Lower leg skin (tissue), 3 donors: ENCODE results near the gene UNC5C.

Source experiments
- POLR2A ChIP-seq, 2 donors: fragments of 450-650 bp; IDR thresholded peaks; one replicate each; pipeline ENCODE4 v1.6.1; 2016 to 2017; ENCODE audit warnings: antibody characterized with exemption in 2 of 2, mild to moderate bottlenecking in 1 of 2, moderate library complexity in 1 of 2
- TF ChIP-seq, protein P1 (sequence below), 3 donors: fragments of 450-650 bp; IDR thresholded peaks; one replicate each; pipeline ENCODE4 v1.5.1; 2016; ENCODE audit warnings: antibody characterized with exemption in 3 of 3, mild to moderate bottlenecking in 3 of 3, moderate library complexity in 2 of 3

DNA sequence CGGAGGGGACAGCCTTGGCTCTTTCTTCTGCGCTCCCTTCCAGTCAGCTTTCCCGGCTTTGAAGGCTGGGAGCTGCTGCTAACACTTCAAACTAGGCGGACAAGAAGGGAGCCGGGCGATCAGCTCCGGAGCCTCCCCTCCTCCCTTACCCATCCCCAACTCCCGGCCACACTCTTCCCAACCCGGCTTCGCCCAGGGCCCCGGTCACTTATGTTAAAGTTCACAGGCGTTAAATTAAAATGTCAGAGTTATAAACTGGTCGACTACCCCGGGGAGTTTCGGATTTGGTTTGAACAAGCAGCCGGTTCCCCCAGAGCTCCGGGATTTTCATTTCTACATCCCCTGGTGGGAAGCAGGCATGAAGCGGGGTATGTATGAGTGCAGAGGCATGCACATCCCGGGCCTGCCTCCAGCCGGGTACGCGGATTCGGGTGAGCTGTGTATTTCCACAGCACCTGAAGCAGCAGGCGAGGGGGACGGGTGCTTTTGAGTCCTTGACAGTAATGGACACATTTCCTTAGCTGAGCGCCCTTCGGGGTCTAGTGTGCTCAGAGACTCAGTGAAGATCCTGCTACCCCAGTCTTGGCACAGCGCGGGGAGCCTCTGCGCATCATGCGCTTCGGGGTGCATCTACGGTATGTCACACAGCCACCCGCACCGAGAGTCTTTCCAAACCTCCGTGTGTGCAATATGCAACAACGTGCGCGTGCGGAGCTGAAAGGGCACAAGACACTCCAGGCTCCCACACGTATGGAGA is 880 bp downstream of the UNC5C start:
- TF ChIP-seq, protein P1, sequence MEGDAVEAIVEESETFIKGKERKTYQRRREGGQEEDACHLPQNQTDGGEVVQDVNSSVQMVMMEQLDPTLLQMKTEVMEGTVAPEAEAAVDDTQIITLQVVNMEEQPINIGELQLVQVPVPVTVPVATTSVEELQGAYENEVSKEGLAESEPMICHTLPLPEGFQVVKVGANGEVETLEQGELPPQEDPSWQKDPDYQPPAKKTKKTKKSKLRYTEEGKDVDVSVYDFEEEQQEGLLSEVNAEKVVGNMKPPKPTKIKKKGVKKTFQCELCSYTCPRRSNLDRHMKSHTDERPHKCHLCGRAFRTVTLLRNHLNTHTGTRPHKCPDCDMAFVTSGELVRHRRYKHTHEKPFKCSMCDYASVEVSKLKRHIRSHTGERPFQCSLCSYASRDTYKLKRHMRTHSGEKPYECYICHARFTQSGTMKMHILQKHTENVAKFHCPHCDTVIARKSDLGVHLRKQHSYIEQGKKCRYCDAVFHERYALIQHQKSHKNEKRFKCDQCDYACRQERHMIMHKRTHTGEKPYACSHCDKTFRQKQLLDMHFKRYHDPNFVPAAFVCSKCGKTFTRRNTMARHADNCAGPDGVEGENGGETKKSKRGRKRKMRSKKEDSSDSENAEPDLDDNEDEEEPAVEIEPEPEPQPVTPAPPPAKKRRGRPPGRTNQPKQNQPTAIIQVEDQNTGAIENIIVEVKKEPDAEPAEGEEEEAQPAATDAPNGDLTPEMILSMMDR (IDR thresholded peaks at IDR 0.05): no peak
- TF ChIP-seq POLR2A (IDR thresholded peaks at IDR 0.05): no peak
